ENCODE data around the gene ANKFY1.
"Not testable (repeated sequence)": the region's sequence is repeated elsewhere in the genome, so short reads cannot be mapped to it uniquely, and the experiment has no call there.

The ANKFY1 gene

GRCh38 chr17:4159761-4160160, 104.0 kb downstream of the ANKFY1 start:
- no peak for DNase-seq

GRCh38 chr17:4157618-4158333, 106.0 kb downstream of the ANKFY1 start:
- DNase-seq: no peak

GRCh38 chr17:4156750-4157381, 106.9 kb downstream of the ANKFY1 start:
- DNase-seq: no peak

- DNase-seq: no peak
Observed at GRCh38 chr17:4155980-4156620, 107.7 kb downstream of the ANKFY1 start.

- no peak for DNase-seq
Observed at GRCh38 chr17:4154201-4154600, 109.6 kb downstream of the ANKFY1 start.

DNA sequence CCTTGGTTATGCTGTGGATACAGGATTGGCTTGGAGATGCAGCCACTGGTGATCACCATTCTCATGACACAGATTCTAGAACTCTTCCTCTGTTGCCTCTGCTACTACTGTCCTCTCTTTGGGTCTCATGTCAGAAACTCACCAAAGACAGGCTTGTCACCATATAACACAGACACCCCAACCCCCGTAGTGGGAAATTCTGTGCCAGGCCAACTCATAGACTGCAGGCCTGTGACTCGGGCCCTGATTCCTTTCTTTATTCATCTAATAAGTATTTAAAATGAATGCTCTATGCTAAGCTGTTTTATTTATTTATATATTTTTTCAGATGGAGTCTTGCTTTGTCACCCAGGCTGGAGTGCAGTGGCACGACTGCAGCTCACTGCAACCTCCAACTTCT, 111.3 kb downstream of the ANKFY1 start:
- DNase-seq: no peak

DNA sequence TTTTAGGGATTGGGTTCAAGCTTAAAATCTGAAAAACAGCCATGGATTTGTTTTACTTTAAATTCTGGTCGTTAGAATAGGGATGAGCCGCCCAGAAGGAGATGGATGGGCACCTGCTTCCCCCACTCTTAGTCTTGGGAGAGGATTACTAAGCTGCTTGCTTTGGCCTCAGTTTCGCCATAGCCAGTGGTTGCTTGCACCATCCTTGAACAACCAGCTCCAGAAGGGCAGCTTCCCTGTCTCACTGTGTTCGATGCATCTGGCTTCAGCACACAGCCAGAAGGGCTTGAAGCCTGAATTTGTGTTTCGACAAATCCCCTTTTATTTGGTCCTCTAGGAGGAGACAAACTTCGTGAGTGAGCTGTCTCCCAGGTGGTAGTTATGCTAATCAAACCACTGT, 113.7 kb downstream of the ANKFY1 start:
- DNase-seq: no peak

GRCh38 chr17:4148611-4149308, 115.0 kb downstream of the ANKFY1 start:
- DNase-seq: no peak

DNA sequence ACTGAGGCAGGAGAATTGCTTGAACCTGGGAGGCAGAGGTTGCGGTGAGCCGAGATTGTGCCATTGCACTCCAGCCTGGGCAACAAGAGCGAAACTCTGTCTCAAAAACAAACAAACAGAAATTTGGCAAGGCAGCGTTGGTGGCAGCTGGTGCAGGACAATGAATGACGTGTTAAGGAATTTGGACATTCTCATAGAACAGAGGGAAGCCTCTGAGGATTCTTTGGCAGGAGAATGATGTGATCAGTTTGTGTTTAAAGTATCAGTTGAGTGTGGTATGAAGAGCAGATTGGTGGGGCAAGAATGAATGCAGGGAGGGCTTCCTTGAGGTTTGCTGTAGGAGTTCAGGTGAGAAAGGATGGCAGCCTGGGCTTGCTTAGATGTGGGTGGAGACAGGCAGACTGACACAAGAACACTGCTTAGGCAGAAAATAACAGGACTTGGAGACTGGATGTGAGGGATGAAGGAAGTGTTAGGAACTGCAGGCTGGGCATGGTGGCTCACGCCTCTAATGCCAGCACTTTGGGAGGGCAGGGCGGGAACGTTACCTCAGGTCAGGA, 115.9 kb downstream of the ANKFY1 start:
- DNase-seq: peak in 7 of 58 donors; percentile 7 to 56 (median 31)

DNA sequence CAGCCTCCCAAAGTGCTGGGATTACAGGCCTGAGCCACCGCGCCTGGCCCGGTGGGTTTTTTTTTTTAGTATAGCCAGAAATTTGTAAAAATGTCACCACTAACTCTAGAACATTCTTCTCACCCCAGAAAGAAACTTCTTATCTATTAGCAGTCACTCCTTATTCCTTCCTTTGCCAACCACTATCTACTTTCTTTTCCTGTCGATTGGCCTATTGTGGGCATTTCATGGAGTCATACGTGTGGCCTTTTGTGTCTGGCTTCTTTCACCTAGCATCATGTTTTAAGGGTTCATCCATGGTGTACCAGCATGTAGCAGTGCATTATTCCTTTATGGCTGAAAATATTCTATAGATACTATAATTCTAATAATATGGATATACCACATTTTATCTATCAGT, 117.1 kb downstream of the ANKFY1 start:
- no peak for DNase-seq

DNA sequence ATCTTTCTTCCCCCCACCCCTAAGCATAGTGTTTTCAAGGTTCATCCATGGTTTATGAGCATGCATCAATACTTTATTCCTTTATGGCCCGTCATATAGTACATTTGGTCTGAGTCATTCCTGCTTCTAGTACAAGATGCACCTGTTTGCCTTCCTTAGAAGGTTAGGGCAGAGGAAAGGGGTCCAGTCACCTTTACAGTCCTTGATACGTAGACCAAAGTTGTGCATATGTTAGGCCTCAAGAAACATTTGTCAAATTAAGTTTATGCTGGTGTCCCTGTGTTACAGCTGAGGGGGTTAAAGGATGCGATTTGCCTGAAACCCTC, 119.4 kb downstream of the ANKFY1 start:
- DNase-seq: no peak

DNA sequence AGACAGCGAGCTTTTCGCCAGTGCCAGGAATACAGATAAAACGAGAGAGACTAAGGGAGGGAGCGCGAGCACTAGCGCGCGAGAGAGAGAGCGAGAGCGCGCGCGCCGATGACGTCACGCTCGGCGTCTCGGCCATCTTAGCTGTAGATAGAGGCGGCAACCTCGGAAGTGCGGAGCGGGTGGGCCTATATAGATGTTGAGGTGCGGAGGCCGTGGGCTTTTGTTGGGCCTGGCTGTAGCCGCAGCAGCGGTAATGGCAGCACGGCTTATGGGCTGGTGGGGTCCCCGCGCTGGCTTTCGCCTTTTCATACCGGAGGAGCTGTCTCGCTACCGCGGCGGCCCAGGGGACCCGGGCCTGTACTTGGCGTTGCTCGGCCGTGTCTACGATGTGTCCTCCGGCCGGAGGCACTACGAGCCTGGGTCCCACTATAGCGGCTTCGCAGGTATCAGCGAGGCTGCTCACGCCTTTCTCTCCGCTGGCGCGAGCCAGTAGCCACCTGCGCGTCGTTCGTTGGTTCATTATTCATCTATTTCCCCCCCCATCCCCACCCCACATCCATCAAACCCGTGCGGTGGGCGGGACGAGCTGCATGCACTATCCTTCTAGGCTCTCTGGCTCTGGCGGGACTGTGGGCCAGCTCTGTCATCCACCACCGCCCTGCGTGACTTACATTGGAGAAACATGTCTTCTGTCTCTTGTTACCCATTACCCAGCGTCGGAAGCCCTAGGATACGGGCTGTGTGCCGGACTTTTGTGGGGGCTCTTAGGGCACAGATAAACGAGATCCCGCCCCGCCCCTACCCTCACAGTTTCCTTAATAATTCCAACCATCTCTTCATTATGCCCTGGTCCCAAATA, 120.0 kb downstream of the ANKFY1 start:
- peak; percentile 41 to 92 (median 82) for DNase-seq

DNA sequence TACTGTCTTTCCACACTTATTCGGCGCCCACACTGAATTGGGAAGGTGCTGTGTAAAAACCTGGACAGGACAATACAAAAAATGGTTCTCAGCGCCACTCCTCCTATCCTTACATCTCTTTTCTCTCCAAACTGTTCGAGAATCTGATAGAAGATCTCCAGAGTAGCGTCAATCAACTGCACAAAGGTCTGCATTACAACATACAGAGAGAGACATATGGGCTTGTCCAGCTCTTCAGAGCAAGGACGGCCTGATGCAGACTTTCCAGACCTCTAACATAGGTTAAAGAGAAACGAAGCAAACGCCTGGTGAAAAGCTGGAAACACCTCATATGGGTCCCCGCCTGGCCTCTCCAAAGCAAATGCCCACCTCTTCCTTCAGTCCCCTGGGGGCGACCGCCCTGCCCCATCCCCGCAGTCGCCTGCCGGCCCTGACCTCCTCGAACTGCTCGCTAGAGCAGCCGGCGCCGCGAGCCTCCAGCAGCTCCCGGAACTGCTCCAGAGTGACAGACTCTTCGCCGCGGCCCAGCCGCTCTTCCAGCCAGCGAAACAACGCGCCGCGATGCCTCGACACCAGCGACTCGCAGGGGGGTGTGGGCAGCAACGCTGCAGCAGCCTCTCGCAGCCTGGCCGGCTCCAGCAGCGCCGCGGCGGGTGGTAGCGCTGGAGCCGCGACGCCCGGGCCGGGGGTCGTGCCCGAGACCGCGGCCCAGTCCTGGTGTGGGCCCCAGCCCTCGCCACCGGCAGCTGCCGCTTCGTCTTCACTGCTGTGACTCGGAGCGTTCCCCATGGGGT, 121.5 kb downstream of the ANKFY1 start:
- peak in 2 of 58 donors; percentile 38 to 63 for DNase-seq

GRCh38 chr17:4140125-4140524, 123.7 kb downstream of the ANKFY1 start:
- no peak for DNase-seq

GRCh38 chr17:4138906-4139526, 124.8 kb downstream of the ANKFY1 start:
- not testable (repeated sequence) for DNase-seq

DNA sequence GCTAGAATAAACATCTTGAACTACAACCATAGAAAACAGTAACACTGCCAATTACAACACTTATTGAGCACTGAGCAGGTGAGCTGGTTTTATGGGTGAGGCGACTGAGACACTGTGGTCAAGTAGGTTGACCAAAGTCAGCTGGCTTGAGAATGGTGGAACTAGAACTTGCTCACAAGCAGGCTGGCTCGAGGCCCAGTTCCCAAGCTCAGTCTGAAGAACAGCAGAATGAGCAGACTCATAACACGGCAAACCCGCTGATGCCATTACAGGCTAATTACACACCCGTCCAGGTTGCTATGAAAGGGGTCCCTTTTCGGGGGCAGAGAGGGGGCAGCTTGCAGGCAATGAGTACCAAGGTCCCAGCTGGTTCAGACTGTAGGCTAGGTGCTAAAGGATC, 127.4 kb downstream of the ANKFY1 start:
- DNase-seq: peak in 15 of 58 donors; percentile 1 to 52 (median 19)

DNA sequence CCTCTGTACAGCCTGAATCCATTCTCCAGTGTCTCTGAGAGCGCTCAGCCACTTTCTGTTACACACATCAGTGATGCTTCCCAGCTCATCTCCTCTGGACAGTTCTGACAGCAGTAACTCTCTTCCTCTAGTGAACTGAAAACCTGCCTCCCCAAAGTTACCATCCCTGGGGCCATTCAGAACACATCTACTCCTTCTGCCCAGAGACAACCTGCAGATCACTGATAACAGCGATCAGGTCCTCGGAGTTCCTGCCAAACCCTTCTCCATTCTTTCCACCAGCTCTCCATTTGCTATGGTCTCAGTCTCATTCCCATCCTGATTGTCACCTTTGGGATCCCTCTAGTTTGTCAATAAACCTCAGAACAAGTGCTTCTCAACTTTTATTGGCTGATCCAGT, 128.3 kb downstream of the ANKFY1 start:
- no peak for DNase-seq

DNA sequence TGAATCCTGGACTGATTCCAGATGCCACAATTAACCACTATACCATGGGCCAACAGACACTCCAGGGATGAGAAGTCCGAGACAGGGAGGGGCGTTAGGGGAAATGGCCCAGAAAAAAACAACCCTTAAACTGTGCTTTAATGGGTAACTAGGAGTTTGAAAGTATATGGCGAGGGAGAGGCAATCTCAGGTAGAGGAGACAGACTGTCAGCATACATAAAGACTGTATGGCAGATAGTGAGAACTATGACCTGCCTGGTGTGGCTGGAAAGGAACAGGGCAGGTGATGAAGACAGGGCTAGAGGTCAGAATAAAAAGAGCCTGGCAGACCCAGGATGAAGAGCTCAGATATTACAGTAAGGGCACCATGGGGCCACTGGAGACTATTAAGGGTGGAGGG, 129.1 kb downstream of the ANKFY1 start:
- DNase-seq: no peak

DNA sequence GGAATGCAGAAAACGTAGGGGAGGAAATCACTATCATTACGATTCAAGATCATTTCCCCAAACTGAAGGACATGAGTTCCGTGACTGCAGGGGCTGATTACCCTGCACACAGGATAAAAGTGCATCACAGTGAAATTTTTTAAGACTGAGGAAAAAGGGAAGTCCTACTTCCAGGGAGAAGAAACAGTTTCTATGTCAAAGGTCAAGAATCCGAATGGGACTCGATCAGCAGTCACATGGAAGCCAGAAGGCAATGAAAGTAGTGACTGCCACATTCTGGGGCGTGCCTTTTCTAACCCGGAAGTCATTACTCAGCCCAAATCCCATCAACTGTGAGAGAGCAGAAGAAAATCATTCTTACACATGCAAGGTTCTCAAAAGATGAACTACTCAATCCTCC, 133.1 kb downstream of the ANKFY1 start:
- DNase-seq: peak in 6 of 58 donors; percentile 7 to 48 (median 14)
